Measurements from ENCODE around the gene GRAMD4. TPM values are rescaled to one million over a fixed set of nuclear protein-coding genes. Genes with fewer than 3 reads are reported as not detected.

GRAMD4 gene
- polyA plus RNA-seq, 2 of the 4 experiments (the other 2 are of a cell fraction), result 7.7 to 13.1 TPM

Other genes starting within 250 kb of the GRAMD4 start
- gene CELSR1, start 82.8 kb upstream of the GRAMD4 start, polyA plus RNA-seq (2011; rRNA removed), result 15.3 and 19.4 TPM in 2 replicates
- gene CELSR1, start 82.8 kb upstream of the GRAMD4 start, polyA plus RNA-seq (2017; fragmentation: RNase III; extraction: RNeasy Plus Mini Kit Qiagen cat#74134 plus additional on column Dnase treatment), result 26.9 to 31.8 TPM (median 28.4 TPM) in 3 replicates
- 13.1 and 17.7 TPM in 2 replicates for gene CERK, start 117.9 kb downstream of the GRAMD4 start, polyA plus RNA-seq (2011; rRNA removed)
- 13.8 to 15.6 TPM (median 15.6 TPM) in 3 replicates for gene CERK, start 117.9 kb downstream of the GRAMD4 start, polyA plus RNA-seq (2017; fragmentation: RNase III; extraction: RNeasy Plus Mini Kit Qiagen cat#74134 plus additional on column Dnase treatment)
- 10.4 and 10.8 TPM in 2 replicates for gene TBC1D22A, start 142.3 kb downstream of the GRAMD4 start, polyA plus RNA-seq (2011; rRNA removed)
- gene TBC1D22A, start 142.3 kb downstream of the GRAMD4 start, polyA plus RNA-seq (2017; fragmentation: RNase III; extraction: RNeasy Plus Mini Kit Qiagen cat#74134 plus additional on column Dnase treatment), result 8.2 to 9.7 TPM (median 8.9 TPM) in 3 replicates